BLaER1 treated with 17β-estradiol and CSF1 and Interleukin-3, amounts not matched to agents 10 nM and 100 nM (cell line): ENCODE measurements around the gene ADGRL2.

Experiments
- H3K27ac ChIP-seq, 11 experiments: shearing (Covaris generic); formaldehyde crosslinking; 2 replicates each; pipeline ENCODE4 v1.8.1; 2022
- H3K27me3 ChIP-seq, 11 experiments: shearing (Covaris generic); formaldehyde crosslinking; 2 replicates each; pipeline ENCODE4 v1.8.1; 2022
- H3K36me3 ChIP-seq, 11 experiments: shearing (Covaris generic); formaldehyde crosslinking; 2 replicates each; pipeline ENCODE4 v1.8.1; 2022
- H3K4me1 ChIP-seq, 10 experiments: shearing (Covaris generic); formaldehyde crosslinking; 2 replicates each; pipeline ENCODE4 v1.8.1; 2022
- H3K4me2 ChIP-seq, 11 experiments: shearing (Covaris generic); formaldehyde crosslinking; 2 replicates each; pipeline ENCODE4 v1.8.1; 2022
- H3K4me3 ChIP-seq, 10 experiments: shearing (Covaris generic); formaldehyde crosslinking; 2 replicates each; pipeline ENCODE4 v1.8.1; 2022
- H3K9ac ChIP-seq, 11 experiments: shearing (Covaris generic); formaldehyde crosslinking; 2 replicates each; pipeline ENCODE4 v1.8.1; 2022
- H3K9me3 ChIP-seq, 11 experiments: shearing (Covaris generic); formaldehyde crosslinking; replicated peaks in 1 of 11; 2 replicates each; pipeline ENCODE4 v1.8.1; 2022
- H4K20me1 ChIP-seq, 11 experiments: shearing (Covaris generic); formaldehyde crosslinking; 2 replicates each; pipeline ENCODE4 v1.8.1; 2022
- Cebpa-rat ChIP-seq, 11 experiments: shearing (Covaris generic); IDR thresholded peaks; 2 replicates each; pipeline ENCODE4 v1.8.1; 2022

ADGRL2 gene

DNA sequence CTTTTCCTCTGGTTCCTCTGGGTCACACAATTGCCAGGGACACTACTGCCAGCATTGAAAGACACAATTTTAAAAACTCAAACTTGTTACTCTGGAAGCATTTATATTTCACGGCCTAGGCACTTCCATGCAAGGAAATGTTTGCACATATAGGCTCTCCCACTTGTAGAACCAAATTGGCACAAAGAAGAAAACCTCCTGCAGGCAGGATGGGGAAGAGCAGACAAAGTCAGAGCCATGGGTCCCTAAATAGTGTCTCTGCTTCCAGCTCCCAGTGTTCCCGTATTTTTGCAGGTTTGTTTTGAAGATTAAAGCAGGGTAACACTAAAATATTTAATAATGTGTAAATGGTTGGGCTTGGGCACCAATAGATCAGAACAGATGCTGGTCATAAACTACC, 19.0 kb upstream of the ADGRL2 start:
- no peak for TF ChIP-seq Cebpa-rat (IDR thresholded peaks at IDR 0.05)
- Histone ChIP-seq H3K4me1 (no peaks in the 10 kb centered on the region), H3K27me3 (no peaks in the 10 kb centered on the region), H3K4me3 (no peak overlapping the region), H3K9ac (no peak overlapping the region), H3K4me2 (no peak overlapping the region), H3K9me3 (peaks cover 0 to 7% (median 0%) of the 10 kb centered on the region in 11 experiments; a peak in 3 of 22 replicates), H3K36me3 (no peaks in the 10 kb centered on the region), H3K27ac (no peak overlapping the region), H4K20me1 (no peaks in the 10 kb centered on the region)

DNA sequence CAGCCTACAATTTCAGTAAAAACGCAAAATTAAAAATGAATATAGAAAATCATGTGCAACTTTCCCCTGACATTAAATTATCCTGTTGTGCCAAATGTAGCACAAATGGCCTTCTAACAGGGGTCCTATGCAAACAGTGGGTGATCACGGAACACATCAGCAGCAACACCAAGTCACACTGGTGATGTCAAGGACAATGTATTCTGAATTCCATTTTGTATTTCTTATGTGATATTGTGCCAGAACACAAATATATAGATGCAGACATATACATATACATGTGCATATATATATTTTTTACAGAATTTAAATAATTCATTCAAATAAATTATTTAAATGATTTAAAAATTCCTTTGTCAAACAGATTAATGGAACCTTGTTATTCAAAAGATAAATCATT, 8.6 kb upstream of the ADGRL2 start:
- no peak for TF ChIP-seq Cebpa-rat (IDR thresholded peaks at IDR 0.05)
- H3K4me1 ChIP-seq, result no peaks in the 10 kb centered on the region
- no peak overlapping the region for H3K27ac ChIP-seq
- H3K4me2 ChIP-seq, result no peak overlapping the region
- no peaks in the 10 kb centered on the region for H4K20me1 ChIP-seq
- H3K9me3 ChIP-seq, result peaks cover 0 to 3% (median 0%) of the 10 kb centered on the region in 11 experiments; a peak in 3 of 22 replicates
- no peaks in the 10 kb centered on the region for H3K36me3 ChIP-seq
- H3K9ac ChIP-seq, result no peak overlapping the region
- no peaks in the 10 kb centered on the region for H3K27me3 ChIP-seq
- no peak overlapping the region for H3K4me3 ChIP-seq

DNA sequence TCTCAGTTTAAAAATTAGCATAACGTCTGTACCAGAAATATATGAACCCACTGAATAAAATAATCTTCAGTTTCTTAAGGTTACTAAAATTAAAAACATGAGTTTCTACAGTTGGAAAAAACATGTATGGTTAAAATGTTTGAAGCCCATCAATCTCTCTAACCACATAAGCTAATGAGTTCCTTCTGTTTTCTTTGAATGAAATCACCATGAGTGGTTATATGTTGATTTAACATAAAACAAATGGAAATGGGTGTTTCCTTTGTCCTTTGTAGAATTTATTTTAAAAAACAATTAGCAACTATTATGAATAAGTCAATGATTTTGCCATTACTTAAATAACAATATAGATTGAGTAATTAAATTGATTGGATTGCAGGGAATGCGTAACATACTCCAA, 3.0 kb upstream of the ADGRL2 start:
- H3K4me3 ChIP-seq, result no peak overlapping the region
- no peak overlapping the region for H3K9ac ChIP-seq
- H3K9me3 ChIP-seq, result peaks cover 25 to 31% (median 27%) of the 10 kb centered on the region in 11 experiments
- H3K4me2 ChIP-seq, result no peak overlapping the region
- H3K27ac ChIP-seq, result no peak overlapping the region
- H3K36me3 ChIP-seq, result no peaks in the 10 kb centered on the region
- no peaks in the 10 kb centered on the region for H4K20me1 ChIP-seq
- TF ChIP-seq Cebpa-rat (IDR thresholded peaks at IDR 0.05), result no peak
- H3K27me3 ChIP-seq, result no peaks in the 10 kb centered on the region
- H3K4me1 ChIP-seq, result no peaks in the 10 kb centered on the region

DNA sequence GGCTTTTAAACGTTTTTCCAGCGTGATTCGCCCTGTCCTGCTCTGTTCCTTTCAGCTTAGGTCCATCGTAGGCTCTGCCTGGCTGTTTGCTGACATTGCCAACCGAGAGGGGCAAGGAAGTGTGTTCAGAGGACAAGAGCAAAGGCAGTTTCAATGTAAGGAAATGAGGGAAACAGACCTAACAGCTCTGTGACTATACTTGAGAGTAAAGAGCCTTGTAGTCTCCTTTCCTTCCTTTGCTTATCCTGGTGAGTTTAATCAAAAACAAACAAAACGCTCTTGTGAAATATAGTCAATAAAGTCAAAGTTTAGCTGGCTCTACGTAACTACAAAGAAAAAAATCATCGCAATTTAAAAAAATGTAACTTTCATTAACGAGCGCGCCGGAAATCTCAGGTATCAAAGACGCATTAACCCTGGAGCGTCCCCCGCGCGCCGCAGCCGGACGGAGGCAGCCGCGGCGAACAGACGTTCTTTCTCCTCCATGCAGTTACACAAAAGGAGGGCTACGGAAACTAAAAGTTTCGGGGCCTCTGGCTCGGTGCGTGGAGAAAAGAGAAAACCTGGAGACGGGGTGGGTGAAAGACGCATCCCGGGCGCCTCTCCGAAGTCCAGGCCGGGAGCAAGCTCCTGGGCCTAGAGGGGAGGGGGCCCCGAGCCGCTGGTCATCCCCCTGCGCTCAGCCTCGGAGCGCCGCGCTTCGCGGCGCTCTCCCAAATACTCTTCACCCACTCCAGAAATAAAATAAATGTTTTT, 617 bp upstream of the ADGRL2 start:
- peaks cover 0 to 4% (median 0%) of the 10 kb centered on the region in 11 experiments; a peak in 4 of 22 replicates for H3K27me3 ChIP-seq

DNA sequence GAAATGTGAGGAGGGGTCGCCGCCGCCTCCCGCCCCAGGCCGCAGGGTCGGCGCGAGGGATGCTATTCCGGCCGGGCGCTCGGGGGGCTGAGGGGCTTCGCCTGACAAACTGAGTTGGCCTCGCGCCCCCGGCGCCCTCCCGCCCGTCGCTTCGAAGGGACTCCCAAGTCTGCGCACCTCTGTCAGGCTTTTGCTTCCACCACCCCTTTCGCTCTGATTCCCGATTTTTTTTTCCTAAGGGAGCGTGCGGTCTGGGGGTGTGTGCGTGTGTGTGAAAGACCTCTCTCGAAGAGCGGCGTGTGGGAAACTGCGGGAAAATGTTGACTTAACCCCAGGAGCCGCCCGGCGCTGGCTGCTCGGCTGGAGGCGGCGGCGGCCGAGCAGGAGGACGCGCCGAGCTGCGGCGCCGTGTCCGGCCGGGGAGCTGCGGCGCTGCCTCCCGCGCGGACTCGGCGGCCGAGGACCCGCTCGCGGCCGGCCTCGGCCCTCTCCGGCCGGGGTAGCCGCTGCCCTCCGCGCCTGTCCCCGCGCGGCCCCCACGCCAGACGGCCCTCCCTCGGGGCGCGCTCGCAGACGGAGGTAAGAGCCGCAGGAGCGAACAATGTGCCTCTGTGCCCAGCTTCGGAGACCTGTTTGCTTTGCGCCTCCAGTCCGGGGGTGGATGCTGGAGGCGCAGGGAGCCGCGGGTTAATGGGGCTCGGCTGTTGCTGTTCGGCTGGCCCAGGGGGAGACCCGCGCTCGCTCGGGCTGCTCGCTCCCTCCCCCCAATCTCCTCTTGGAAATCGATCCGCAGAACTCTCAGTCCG, 1.1 kb downstream of the ADGRL2 start:
- no peaks in the 10 kb centered on the region for H3K4me1 ChIP-seq
- TF ChIP-seq Cebpa-rat (IDR thresholded peaks at IDR 0.05), result no peak
- no peak overlapping the region for H3K4me2 ChIP-seq
- H3K27ac ChIP-seq, result no peak overlapping the region
- H3K9me3 ChIP-seq, result peaks cover 31 to 40% (median 34%) of the 10 kb centered on the region in 11 experiments
- peaks cover 0 to 4% (median 0%) of the 10 kb centered on the region in 11 experiments; a peak in 4 of 22 replicates for H3K27me3 ChIP-seq
- no peak overlapping the region for H3K4me3 ChIP-seq
- no peak overlapping the region for H3K9ac ChIP-seq
- H4K20me1 ChIP-seq, result no peaks in the 10 kb centered on the region
- no peaks in the 10 kb centered on the region for H3K36me3 ChIP-seq

More for the DNA sequence above, 617 bp upstream of the ADGRL2 start:
- no peak overlapping the region for H3K4me2 ChIP-seq
- H3K4me1 ChIP-seq, result no peaks in the 10 kb centered on the region
- no peak overlapping the region for H3K27ac ChIP-seq
- H3K4me3 ChIP-seq, result no peak overlapping the region
- TF ChIP-seq Cebpa-rat (IDR thresholded peaks at IDR 0.05), result no peak
- H3K9me3 ChIP-seq, result peaks cover 31 to 40% (median 34%) of the 10 kb centered on the region in 11 experiments
- no peak overlapping the region for H3K9ac ChIP-seq
- no peaks in the 10 kb centered on the region for H3K36me3 ChIP-seq
- no peaks in the 10 kb centered on the region for H4K20me1 ChIP-seq

DNA sequence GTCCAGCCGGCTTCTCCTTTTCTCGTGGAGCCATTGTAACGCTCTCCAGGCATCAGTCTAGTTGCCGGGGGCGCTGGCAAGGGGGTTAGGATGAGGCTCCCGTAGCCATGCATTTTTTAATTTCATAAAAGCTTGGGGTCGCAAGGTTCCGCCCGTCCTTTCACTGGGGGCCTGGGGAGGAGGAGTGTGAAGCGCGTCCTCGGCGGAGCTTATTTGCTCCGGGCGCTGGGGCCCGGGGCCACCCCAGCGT, 1.6 kb downstream of the ADGRL2 start:
- no peak overlapping the region for H3K27ac ChIP-seq
- TF ChIP-seq Cebpa-rat (IDR thresholded peaks at IDR 0.05), result no peak
- H3K9ac ChIP-seq, result no peak overlapping the region
- H3K9me3 ChIP-seq, result peaks cover 31 to 40% (median 34%) of the 10 kb centered on the region in 11 experiments
- peaks cover 0 to 4% (median 0%) of the 10 kb centered on the region in 11 experiments; a peak in 4 of 22 replicates for H3K27me3 ChIP-seq
- H3K4me2 ChIP-seq, result no peak overlapping the region
- H3K4me3 ChIP-seq, result no peak overlapping the region
- H4K20me1 ChIP-seq, result no peaks in the 10 kb centered on the region
- no peaks in the 10 kb centered on the region for H3K36me3 ChIP-seq
- no peaks in the 10 kb centered on the region for H3K4me1 ChIP-seq

DNA sequence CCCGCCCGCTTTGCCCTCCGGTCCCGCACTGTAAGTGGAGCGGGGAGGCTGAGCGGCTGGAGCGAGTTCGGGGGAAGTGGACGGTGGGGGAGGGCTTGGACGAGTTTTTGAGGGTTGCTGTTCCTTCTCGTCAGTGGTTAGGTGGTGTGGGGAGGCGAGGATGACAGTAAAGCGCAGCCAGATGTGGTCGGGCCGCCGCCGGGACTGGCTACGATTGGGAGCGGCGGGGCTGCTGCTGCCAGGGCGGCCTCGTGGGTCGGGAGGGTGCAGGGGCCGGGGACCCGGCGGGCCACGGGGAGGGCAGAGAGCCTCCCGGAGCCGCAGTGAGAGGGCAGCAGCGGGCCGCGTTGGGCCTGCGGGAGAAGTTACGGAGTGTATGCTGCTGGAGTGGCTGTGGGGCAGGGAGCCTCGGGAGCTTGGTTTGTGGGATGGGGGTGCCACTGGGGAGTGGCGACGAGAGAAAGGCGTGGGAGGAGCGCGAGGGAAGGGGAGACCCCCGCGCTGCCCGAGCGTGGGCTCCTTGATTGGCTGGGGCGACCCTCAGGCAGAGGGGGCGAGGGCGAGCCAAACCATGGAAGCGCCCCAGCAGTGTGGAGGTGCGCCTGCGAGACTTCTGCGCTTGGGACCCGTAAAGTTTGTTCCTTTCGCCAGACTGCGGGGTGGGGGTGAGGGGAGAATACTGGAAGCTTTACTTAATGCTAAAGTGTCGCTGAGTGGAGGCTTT, 2.1 kb downstream of the ADGRL2 start:
- no peak for TF ChIP-seq Cebpa-rat (IDR thresholded peaks at IDR 0.05)
- H3K27ac ChIP-seq, result no peak overlapping the region
- no peak overlapping the region for H3K4me2 ChIP-seq
- peaks cover 0 to 4% (median 0%) of the 10 kb centered on the region in 11 experiments; a peak in 4 of 22 replicates for H3K27me3 ChIP-seq
- no peak overlapping the region for H3K9ac ChIP-seq
- H3K36me3 ChIP-seq, result no peaks in the 10 kb centered on the region
- no peak overlapping the region for H3K4me3 ChIP-seq
- no peaks in the 10 kb centered on the region for H4K20me1 ChIP-seq
- H3K4me1 ChIP-seq, result no peaks in the 10 kb centered on the region
- H3K9me3 ChIP-seq, result peaks cover 31 to 40% (median 34%) of the 10 kb centered on the region in 11 experiments

DNA sequence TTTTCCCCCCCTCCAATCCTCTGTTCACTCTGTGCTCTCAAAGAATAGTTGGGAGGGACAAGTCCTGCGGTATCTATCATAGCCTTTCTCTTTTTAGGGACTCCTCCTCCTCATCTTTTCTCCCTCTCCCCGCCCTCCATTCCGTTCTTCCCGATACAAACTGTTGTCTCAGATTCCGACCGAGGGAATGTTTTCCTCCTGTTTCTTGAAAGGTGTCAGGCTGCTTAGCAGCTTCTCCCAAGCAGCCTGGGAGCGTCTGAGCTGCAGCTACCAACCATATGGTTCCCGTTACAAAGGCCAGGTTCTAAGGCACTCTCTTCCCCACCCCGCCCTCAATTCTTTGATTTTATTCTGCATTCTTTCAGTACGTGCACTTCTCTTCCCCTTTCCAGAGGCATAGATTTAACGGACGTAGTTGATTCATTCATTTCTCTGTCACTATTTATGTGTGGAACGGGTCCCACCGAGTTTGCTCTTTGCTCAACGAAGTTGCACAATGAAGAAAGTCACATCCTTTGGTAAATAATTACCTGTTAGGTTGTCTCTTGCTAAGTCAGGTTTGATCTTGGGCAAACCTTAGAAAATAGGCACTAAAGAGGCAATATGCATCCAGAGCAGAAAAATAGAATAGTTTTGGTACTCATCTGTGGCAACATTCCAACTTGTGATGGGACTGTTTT, 2.8 kb downstream of the ADGRL2 start:
- Histone ChIP-seq H3K27me3 (peaks cover 0 to 4% (median 0%) of the 10 kb centered on the region in 11 experiments; a peak in 4 of 22 replicates), H3K4me2 (no peak overlapping the region), H3K9me3 (peaks cover 31 to 40% (median 34%) of the 10 kb centered on the region in 11 experiments), H3K36me3 (no peaks in the 10 kb centered on the region), H3K27ac (no peak overlapping the region), H3K4me1 (no peaks in the 10 kb centered on the region), H3K9ac (no peak overlapping the region), H3K4me3 (no peak overlapping the region), H4K20me1 (no peaks in the 10 kb centered on the region)
- no peak for TF ChIP-seq Cebpa-rat (IDR thresholded peaks at IDR 0.05)

DNA sequence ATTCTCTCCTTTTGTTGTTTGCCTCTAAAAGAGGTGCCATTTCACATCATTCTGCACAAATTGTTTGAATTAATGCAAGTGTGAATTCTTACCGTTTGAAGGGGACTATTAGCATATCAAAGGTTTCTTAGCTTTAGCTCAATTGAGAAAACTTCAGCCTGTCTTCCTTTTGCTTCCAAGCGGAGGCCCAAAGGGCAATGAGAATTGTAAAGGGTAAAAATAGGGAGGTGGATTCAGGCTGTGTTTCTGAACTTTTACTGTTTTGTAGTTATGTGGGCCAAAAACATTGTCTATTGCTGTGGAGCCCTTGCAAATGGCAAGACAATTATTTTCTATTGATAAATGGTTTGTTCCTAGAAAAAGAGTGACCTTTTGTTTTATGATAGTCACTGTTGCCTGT, 3.6 kb downstream of the ADGRL2 start:
- Histone ChIP-seq H3K4me2 (no peak overlapping the region), H3K4me1 (no peaks in the 10 kb centered on the region), H3K27ac (no peak overlapping the region), H4K20me1 (no peaks in the 10 kb centered on the region), H3K27me3 (peaks cover 0 to 4% (median 0%) of the 10 kb centered on the region in 11 experiments; a peak in 4 of 22 replicates), H3K4me3 (no peak overlapping the region), H3K9me3 (peaks cover 31 to 40% (median 34%) of the 10 kb centered on the region in 11 experiments), H3K36me3 (no peaks in the 10 kb centered on the region), H3K9ac (no peak overlapping the region)
- no peak for TF ChIP-seq Cebpa-rat (IDR thresholded peaks at IDR 0.05)
